TTC549 (cell line): Measurements from ENCODE around the gene MYBPH.

Experiments used
- FAIRE-seq: peaks from 2 replicates; lab custom pipeline; 2012; peaks lifted over from hg19 to GRCh38; lab: Jason Lieb, UNC

Gene MYBPH

GRCh38 chr1:203165800-203166161 is 9.8 kb downstream of the MYBPH start:
- FAIRE-seq: no peak

- no peak for FAIRE-seq
Observed at GRCh38 chr1:203165101-203165799, 10.4 kb downstream of the MYBPH start.

- FAIRE-seq: no peak
Observed at GRCh38 chr1:203163891-203164635, 11.6 kb downstream of the MYBPH start.

- no peak for FAIRE-seq
Observed at GRCh38 chr1:203162403-203162802, 13.2 kb downstream of the MYBPH start.

- no peak for FAIRE-seq
Observed at GRCh38 chr1:203161703-203162102, 13.9 kb downstream of the MYBPH start.

- FAIRE-seq: no peak
Observed at GRCh38 chr1:203161175-203161574, 14.5 kb downstream of the MYBPH start.

- no peak for FAIRE-seq
Observed at GRCh38 chr1:203159844-203160243, 15.8 kb downstream of the MYBPH start.

- FAIRE-seq: no peak
Observed at GRCh38 chr1:203158960-203159665, 16.5 kb downstream of the MYBPH start.

- FAIRE-seq: no peak
Observed at GRCh38 chr1:203158423-203158822, 17.2 kb downstream of the MYBPH start.

GRCh38 chr1:203156280-203156679 is 19.3 kb downstream of the MYBPH start:
- FAIRE-seq: no peak

- no peak for FAIRE-seq
Observed at GRCh38 chr1:203153989-203154821, 21.4 kb downstream of the MYBPH start.

GRCh38 chr1:203153051-203153988 is 22.3 kb downstream of the MYBPH start:
- no peak for FAIRE-seq

GRCh38 chr1:203152158-203153034 is 23.2 kb downstream of the MYBPH start:
- FAIRE-seq: no peak

- no peak for FAIRE-seq
Observed at GRCh38 chr1:203151362-203152157, 24.1 kb downstream of the MYBPH start.

- FAIRE-seq: no peak
Observed at GRCh38 chr1:203150511-203151297, 24.9 kb downstream of the MYBPH start.

GRCh38 chr1:203149188-203149840 is 26.3 kb downstream of the MYBPH start:
- FAIRE-seq: no peak

- no peak for FAIRE-seq
Observed at GRCh38 chr1:203148579-203148978, 27.0 kb downstream of the MYBPH start.

GRCh38 chr1:203148127-203148526 is 27.5 kb downstream of the MYBPH start:
- no peak for FAIRE-seq
